SK-N-SH (cell line): ENCODE results near the gene SHROOM2. TPM values are rescaled to one million over a fixed set of nuclear protein-coding genes. Genes with fewer than 3 reads are reported as not detected.

Source experiments
- CTCF ChIA-PET: fragments of 300-600, 350-600 bp; formaldehyde crosslinking; extraction: SDS; loops from one replicate; lab custom pipeline; 2021; lab: Yijun Ruan, JAX
- POLR2A ChIA-PET: fragments of 350-600 bp; sonication (Branson Sonifier 250); formaldehyde crosslinking; extraction: SDS; loops from one replicate; lab custom pipeline; 2020; ENCODE audit warnings: antibody characterized with exemption, inconsistent platforms; lab: Yijun Ruan, JAX
- DNase-seq: peaks from one replicate; pipeline ENCODE4 v3.0.0; 2012
- H2AFZ ChIP-seq: fragments of 200-600 bp; sonication (generic); 2 replicates; pipeline ENCODE4 v1.8.1; 2016; ENCODE audit warnings: antibody characterized with exemption, mild to moderate bottlenecking, low read depth
- H3F3A ChIP-seq: fragments of 200-600 bp; sonication (generic); replicated peaks from 2 replicates; pipeline ENCODE3; 2016; ENCODE audit warnings: antibody characterized with exemption, mild to moderate bottlenecking; ENCODE audit not compliant: insufficient read depth
- H3K27ac ChIP-seq, 2 experiments: fragments of 200-500 bp in 1 of 2; fragments of 200-600 bp in 1 of 2; sonication (Bioruptor generic) in 1 of 2; sonication (generic), shearing (Covaris generic) in 1 of 2; 2 replicates each; pipeline versions ENCODE4 v1.5.1 to v1.6.1; 2014 to 2016; ENCODE audit warnings: low read depth in 2 of 2, inconsistent platforms in 1 of 2, low read length in 1 of 2, mild to moderate bottlenecking in 1 of 2, mixed read lengths in 1 of 2
- H3K27me3 ChIP-seq: fragments of 200-600 bp; sonication (generic), shearing (Covaris generic); 2 replicates; pipeline ENCODE4 v1.6.1; 2016; ENCODE audit warnings: mixed run types; ENCODE audit not compliant: insufficient read depth
- H3K36me3 ChIP-seq, 2 experiments: fragments of 200-500 bp in 1 of 2; fragments of 200-600 bp in 1 of 2; sonication (Bioruptor generic) in 1 of 2; sonication (generic) in 1 of 2; replicated peaks in 1 of 2; 2 replicates each; pipeline versions ENCODE3 to v1.5.1; 2014 to 2016; ENCODE audit warnings: low read length in 1 of 2, mild to moderate bottlenecking in 1 of 2; ENCODE audit not compliant: insufficient read depth in 2 of 2, control insufficient read depth in 1 of 2
- H3K4me1 ChIP-seq, 2 experiments: fragments of 200-500 bp in 1 of 2; fragments of 200-600 bp in 1 of 2; sonication (Bioruptor generic) in 1 of 2; sonication (generic), shearing (Covaris generic) in 1 of 2; 2 replicates each; pipeline versions ENCODE4 v1.5.1 to v1.6.1; 2014 to 2016; ENCODE audit warnings: low read depth in 1 of 2, low read length in 1 of 2, mixed run types in 1 of 2; ENCODE audit not compliant: insufficient read depth in 2 of 2, control insufficient read depth in 1 of 2
- H3K4me2 ChIP-seq: fragments of 200-600 bp; sonication (generic), shearing (Covaris generic); 2 replicates; pipeline ENCODE4 v1.6.1; 2017; ENCODE audit warnings: mixed run types
- H3K4me3 ChIP-seq, 2 experiments: fragments of 200-500 bp in 1 of 2; fragments of 200-600 bp in 1 of 2; sonication (Bioruptor generic) in 1 of 2; sonication (generic), shearing (Covaris generic) in 1 of 2; 2 replicates each; pipeline versions ENCODE4 v1.5.1 to v1.8.1; 2014 to 2016; ENCODE audit warnings: low read depth in 2 of 2, inconsistent platforms in 1 of 2, low read length in 1 of 2, mild to moderate bottlenecking in 1 of 2, mixed read lengths in 1 of 2, moderate library complexity in 1 of 2
- H3K79me2 ChIP-seq: fragments of 200-600 bp; sonication (generic); 2 replicates; pipeline ENCODE4 v1.8.1; 2017; ENCODE audit warnings: mild to moderate bottlenecking; ENCODE audit not compliant: insufficient read depth
- H3K9ac ChIP-seq: fragments of 200-600 bp; sonication (generic); 2 replicates; pipeline ENCODE4 v1.6.1; 2017; ENCODE audit warnings: mixed run types
- H3K9me2 ChIP-seq: fragments of 200-600 bp; sonication (generic); 2 replicates; pipeline ENCODE4 v1.6.1; 2017; ENCODE audit warnings: mixed run types
- H3K9me3 ChIP-seq: fragments of 200-600 bp; sonication (generic); 2 replicates; pipeline ENCODE4 v1.6.1; 2017; ENCODE audit warnings: mixed run types, mild to moderate bottlenecking, moderate library complexity
- H4K20me1 ChIP-seq: fragments of 200-600 bp; sonication (generic); 2 replicates; pipeline ENCODE4 v1.6.1; 2017; ENCODE audit warnings: mild to moderate bottlenecking, mixed run types; ENCODE audit not compliant: insufficient read depth
- CHD2 ChIP-seq: fragments of 150-350 bp; IDR thresholded peaks from 2 replicates; pipeline ENCODE4 v1.6.1; 2018; ENCODE audit warnings: low read length; ENCODE audit not compliant: partially characterized antibody
- EP300 ChIP-seq, 2 experiments: IDR thresholded peaks; 2 replicates each; pipeline versions ENCODE4 v1.4.0 to v1.6.1; 2012; ENCODE audit warnings: borderline replicate concordance in 1 of 2, low read depth in 1 of 2, low read length in 1 of 2
- FOXJ3 ChIP-seq: sonication (generic); formaldehyde crosslinking; IDR thresholded peaks from 2 replicates; pipeline ENCODE4 v1.5.1; 2020; ENCODE audit warnings: mild to moderate bottlenecking, missing genetic modification reagents
- FOXM1 ChIP-seq: IDR thresholded peaks from 2 replicates; pipeline ENCODE4 v1.4.0; 2012; ENCODE audit warnings: low read depth, mild to moderate bottlenecking
- GABPA ChIP-seq: IDR thresholded peaks from 2 replicates; pipeline ENCODE4 v1.4.0; 2012; ENCODE audit warnings: low read depth, mild to moderate bottlenecking
- GATA2 ChIP-seq: sonication (generic); formaldehyde crosslinking; IDR thresholded peaks from 2 replicates; pipeline ENCODE4 v1.5.0; 2020; ENCODE audit warnings: mild to moderate bottlenecking, missing genetic modification reagents
- MEF2A ChIP-seq: IDR thresholded peaks from 2 replicates; pipeline ENCODE4 v1.4.0; 2012; ENCODE audit warnings: low read depth, borderline replicate concordance
- MXI1 ChIP-seq: IDR thresholded peaks from 2 replicates; pipeline ENCODE4 v1.6.1; 2012; ENCODE audit warnings: mild to moderate bottlenecking, low read depth, low read length, improper control_type of control experiment
- NFIC ChIP-seq: IDR thresholded peaks from 2 replicates; pipeline ENCODE4 v1.4.0; 2012; ENCODE audit warnings: borderline replicate concordance
- NRF1 ChIP-seq: IDR thresholded peaks from 2 replicates; pipeline ENCODE4 v1.6.1; 2012; ENCODE audit warnings: low read depth, mild to moderate bottlenecking, low read length
- POLR2AphosphoS5 ChIP-seq: IDR thresholded peaks from 2 replicates; pipeline ENCODE4 v1.6.1; 2012; ENCODE audit warnings: low read depth, low read length
- RAD21 ChIP-seq: IDR thresholded peaks from 2 replicates; pipeline ENCODE4 v1.6.1; 2012; ENCODE audit warnings: mild to moderate bottlenecking, low read length
- RCOR1 ChIP-seq: fragments of 150-350 bp; IDR thresholded peaks from 2 replicates; pipeline ENCODE4 v1.6.1; 2017; ENCODE audit warnings: antibody characterized with exemption, low read length
- SIN3A ChIP-seq: IDR thresholded peaks from 2 replicates; pipeline ENCODE4 v1.6.1; 2012; ENCODE audit warnings: low read depth, mild to moderate bottlenecking, low read length, moderate library complexity, borderline replicate concordance
- TCF12 ChIP-seq: IDR thresholded peaks from 2 replicates; pipeline ENCODE4 v1.4.0; 2012
- TEAD4 ChIP-seq: IDR thresholded peaks from 2 replicates; pipeline ENCODE4 v1.4.0; 2012; ENCODE audit warnings: mild to moderate bottlenecking, borderline replicate concordance; ENCODE audit not compliant: insufficient read depth
- WGBS: methylation state at CpG from one replicate; pipeline ENCODE4 v1.1.6; 2017; ENCODE audit warnings: low lambda C conversion rate; 5-methylcytosine and 5-hydroxymethylcytosine counted together
- polyA plus RNA-seq, 3 experiments: library from polyadenylated mRNA; depleted of rRNA; stranded (reverse); fragments of >200 nt; gene quantifications; 2 replicates each; pipeline ENCODE4 v1.2.3, GENCODE V29; 2012
- TF ChIP-seq, protein P1 (sequence below): IDR thresholded peaks from 2 replicates; pipeline ENCODE4; 2012
- TF ChIP-seq, protein P2 (sequence below): fragments of 150-350 bp; IDR thresholded peaks from 2 replicates; pipeline ENCODE4 v1.6.1; 2016; ENCODE audit warnings: mild to moderate bottlenecking, low read depth, low read length
- TF ChIP-seq, protein P3 (sequence below): fragments of 150-350 bp; IDR thresholded peaks from 2 replicates; pipeline ENCODE4 v1.6.1; 2017; ENCODE audit warnings: antibody characterized with exemption, low read length, low read depth, borderline replicate concordance
- TF ChIP-seq, protein P4 (sequence below): fragments of 200-600 bp; sonication (generic); IDR thresholded peaks from 2 replicates; pipeline ENCODE4 v1.6.1; 2017; ENCODE audit warnings: antibody characterized with exemption, mild to moderate bottlenecking, moderate library complexity
- TF ChIP-seq, protein P5 (sequence below): IDR thresholded peaks from 2 replicates; pipeline ENCODE4 v1.4.0; 2012; ENCODE audit warnings: low read depth
- TF ChIP-seq, protein P6 (sequence below): IDR thresholded peaks from 2 replicates; pipeline ENCODE4 v1.4.0; 2012; ENCODE audit warnings: low read depth, borderline replicate concordance

SHROOM2 gene
- polyA plus RNA-seq, 1 of the 3 experiments (the other 2 are of a cell fraction), result not detected

DNA sequence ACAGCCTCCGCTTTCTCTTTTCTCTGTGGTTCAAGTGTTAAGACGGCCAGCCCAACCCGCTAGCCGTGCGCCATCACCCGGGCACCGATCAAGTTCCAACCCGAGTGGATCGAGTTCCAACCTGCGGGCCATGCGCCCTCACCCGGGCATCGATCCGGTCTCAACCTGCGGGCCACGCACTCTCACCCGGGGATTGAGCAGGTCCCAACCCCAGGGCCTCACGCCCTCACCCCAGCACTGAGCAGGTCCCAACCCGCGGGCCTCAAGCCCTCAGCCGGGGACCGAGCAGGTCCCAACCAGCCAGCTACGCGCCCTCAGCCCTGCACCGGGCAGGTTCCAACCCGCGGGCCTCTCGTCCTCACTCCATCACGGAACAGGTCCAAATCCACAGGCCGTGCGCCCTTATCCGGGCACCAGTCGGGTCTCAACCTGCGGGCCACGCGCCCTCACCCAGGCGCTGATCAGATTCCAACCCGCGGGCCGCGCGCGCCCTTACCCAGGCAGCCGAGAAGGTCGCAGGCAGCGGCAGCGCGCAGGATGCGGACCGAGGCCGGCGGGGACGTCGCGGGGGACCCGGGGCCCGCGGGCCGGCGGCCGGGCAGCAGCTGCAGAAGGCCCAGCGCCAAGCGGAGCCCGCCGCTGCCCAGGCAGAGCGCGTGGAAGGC is 21.0 kb upstream of the SHROOM2 start:
- no peaks in the 10 kb centered on the region for H3F3A ChIP-seq
- H2AFZ ChIP-seq, result no peak overlapping the region
- no peak overlapping the region for H3K4me2 ChIP-seq
- no peaks in the 10 kb centered on the region for H3K79me2 ChIP-seq
- POLR2A ChIA-PET, result no interaction called here
- no peaks in the 10 kb centered on the region for H3K9me2 ChIP-seq
- TF ChIP-seq NRF1 (no peak), SIN3A (no peak), RCOR1 (no peak), RAD21 (no peak), FOXJ3 (no peak), NFIC (no peak)
- TF ChIP-seq, protein P1, sequence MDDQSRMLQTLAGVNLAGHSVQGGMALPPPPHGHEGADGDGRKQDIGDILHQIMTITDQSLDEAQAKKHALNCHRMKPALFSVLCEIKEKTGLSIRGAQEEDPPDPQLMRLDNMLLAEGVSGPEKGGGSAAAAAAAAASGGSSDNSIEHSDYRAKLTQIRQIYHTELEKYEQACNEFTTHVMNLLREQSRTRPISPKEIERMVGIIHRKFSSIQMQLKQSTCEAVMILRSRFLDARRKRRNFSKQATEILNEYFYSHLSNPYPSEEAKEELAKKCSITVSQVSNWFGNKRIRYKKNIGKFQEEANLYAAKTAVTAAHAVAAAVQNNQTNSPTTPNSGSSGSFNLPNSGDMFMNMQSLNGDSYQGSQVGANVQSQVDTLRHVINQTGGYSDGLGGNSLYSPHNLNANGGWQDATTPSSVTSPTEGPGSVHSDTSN, result no peak
- TF ChIP-seq, all 33 proteins: peak for 0
- CTCF ChIA-PET, result no interaction called here
- 71% methylated on average over 16 of the region's 67 CpGs for WGBS
- no peak for DNase-seq
- Histone ChIP-seq H4K20me1 (no peaks in the 10 kb centered on the region), H3K36me3 (no peaks in the 10 kb centered on the region), H3K4me1 (no peaks in the 10 kb centered on the region), H3K9ac (no peak overlapping the region), H3K4me3 (no peak overlapping the region), H3K27me3 (peaks cover 8% of the 10 kb centered on the region; the same call in 1 of the 2 replicates), H3K27ac (no peak overlapping the region), H3K9me3 (no peaks in the 10 kb centered on the region)

DNA sequence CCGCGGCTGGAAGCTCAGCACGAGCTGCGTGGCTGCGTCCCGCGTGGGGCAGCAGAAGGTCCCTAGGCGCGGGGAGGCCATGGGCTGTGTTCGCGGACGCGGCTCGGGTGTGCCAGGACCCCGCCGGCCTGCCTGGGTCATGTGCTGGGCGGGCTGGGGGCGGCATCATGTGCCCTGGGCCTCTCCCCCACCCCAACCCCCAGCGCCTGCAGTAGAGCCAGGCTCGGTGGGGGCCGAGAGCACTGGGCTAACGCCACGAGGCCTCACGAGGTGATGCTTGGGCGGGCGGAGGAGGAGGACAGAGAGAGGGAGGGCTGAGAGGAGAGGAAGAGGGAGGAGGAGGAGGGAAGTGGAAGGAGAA is 20.5 kb upstream of the SHROOM2 start, which contains the start of gene GPR143:
TSS of gene GPR143 (minus strand) at position 111 of the 361 bp plus-strand sequence. CDS start at position 81, 30 bp downstream.
- H3K9me2 ChIP-seq, result no peaks in the 10 kb centered on the region
- no peaks in the 10 kb centered on the region for H3K36me3 ChIP-seq
- peaks cover 8% of the 10 kb centered on the region; the same call in 1 of the 2 replicates for H3K27me3 ChIP-seq
- H3K4me1 ChIP-seq, result no peaks in the 10 kb centered on the region
- H3K79me2 ChIP-seq, result no peaks in the 10 kb centered on the region
- H3K4me3 ChIP-seq, result no peak within 1 kb of the TSS
- ChIA-PET CTCF (no interaction called here), POLR2A (no interaction called here)
- WGBS, result 66% methylated on average over 15 of the region's 26 CpGs
- no peak within 1 kb of the TSS for H3K9ac ChIP-seq
- no peak within 1 kb of the TSS for H2AFZ ChIP-seq
- no peaks in the 10 kb centered on the region for H3F3A ChIP-seq
- H3K4me2 ChIP-seq, result no peak within 1 kb of the TSS
- no peak within 1 kb of the TSS for H3K27ac ChIP-seq
- no peak for DNase-seq
- no peaks in the 10 kb centered on the region for H3K9me3 ChIP-seq
- no peaks in the 10 kb centered on the region for H4K20me1 ChIP-seq
- TF ChIP-seq, protein P2, sequence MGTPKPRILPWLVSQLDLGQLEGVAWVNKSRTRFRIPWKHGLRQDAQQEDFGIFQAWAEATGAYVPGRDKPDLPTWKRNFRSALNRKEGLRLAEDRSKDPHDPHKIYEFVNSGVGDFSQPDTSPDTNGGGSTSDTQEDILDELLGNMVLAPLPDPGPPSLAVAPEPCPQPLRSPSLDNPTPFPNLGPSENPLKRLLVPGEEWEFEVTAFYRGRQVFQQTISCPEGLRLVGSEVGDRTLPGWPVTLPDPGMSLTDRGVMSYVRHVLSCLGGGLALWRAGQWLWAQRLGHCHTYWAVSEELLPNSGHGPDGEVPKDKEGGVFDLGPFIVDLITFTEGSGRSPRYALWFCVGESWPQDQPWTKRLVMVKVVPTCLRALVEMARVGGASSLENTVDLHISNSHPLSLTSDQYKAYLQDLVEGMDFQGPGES, result no peak
- TF ChIP-seq TCF12 (no peak), NFIC (no peak), EP300 (IDR thresholded peaks at IDR 0.05; ENCODE audit: borderline replicate concordance in 1 of 2, low read depth in 1 of 2, low read length in 1 of 2) (no peak), GATA2 (no peak), SIN3A (no peak), GABPA (no peak), POLR2AphosphoS5 (no peak), FOXM1 (no peak), MXI1 (no peak), RAD21 (no peak), CHD2 (no peak), RCOR1 (no peak), MEF2A (no peak), TEAD4 (no peak)
- TF ChIP-seq, protein P3, sequence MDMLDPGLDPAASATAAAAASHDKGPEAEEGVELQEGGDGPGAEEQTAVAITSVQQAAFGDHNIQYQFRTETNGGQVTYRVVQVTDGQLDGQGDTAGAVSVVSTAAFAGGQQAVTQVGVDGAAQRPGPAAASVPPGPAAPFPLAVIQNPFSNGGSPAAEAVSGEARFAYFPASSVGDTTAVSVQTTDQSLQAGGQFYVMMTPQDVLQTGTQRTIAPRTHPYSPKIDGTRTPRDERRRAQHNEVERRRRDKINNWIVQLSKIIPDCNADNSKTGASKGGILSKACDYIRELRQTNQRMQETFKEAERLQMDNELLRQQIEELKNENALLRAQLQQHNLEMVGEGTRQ, result no peak
- TF ChIP-seq, protein P4, sequence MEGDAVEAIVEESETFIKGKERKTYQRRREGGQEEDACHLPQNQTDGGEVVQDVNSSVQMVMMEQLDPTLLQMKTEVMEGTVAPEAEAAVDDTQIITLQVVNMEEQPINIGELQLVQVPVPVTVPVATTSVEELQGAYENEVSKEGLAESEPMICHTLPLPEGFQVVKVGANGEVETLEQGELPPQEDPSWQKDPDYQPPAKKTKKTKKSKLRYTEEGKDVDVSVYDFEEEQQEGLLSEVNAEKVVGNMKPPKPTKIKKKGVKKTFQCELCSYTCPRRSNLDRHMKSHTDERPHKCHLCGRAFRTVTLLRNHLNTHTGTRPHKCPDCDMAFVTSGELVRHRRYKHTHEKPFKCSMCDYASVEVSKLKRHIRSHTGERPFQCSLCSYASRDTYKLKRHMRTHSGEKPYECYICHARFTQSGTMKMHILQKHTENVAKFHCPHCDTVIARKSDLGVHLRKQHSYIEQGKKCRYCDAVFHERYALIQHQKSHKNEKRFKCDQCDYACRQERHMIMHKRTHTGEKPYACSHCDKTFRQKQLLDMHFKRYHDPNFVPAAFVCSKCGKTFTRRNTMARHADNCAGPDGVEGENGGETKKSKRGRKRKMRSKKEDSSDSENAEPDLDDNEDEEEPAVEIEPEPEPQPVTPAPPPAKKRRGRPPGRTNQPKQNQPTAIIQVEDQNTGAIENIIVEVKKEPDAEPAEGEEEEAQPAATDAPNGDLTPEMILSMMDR, result no peak
- TF ChIP-seq, protein P5, sequence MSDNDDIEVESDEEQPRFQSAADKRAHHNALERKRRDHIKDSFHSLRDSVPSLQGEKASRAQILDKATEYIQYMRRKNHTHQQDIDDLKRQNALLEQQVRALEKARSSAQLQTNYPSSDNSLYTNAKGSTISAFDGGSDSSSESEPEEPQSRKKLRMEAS, result no peak
- TF ChIP-seq, protein P6, sequence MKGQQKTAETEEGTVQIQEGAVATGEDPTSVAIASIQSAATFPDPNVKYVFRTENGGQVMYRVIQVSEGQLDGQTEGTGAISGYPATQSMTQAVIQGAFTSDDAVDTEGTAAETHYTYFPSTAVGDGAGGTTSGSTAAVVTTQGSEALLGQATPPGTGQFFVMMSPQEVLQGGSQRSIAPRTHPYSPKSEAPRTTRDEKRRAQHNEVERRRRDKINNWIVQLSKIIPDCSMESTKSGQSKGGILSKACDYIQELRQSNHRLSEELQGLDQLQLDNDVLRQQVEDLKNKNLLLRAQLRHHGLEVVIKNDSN, result no peak
- TF ChIP-seq, all 33 proteins: peak for 0
